ENCODE results near the gene CHID1. TPM values are rescaled to one million over a fixed set of nuclear protein-coding genes. Genes with fewer than 3 reads are reported as not detected.

CHID1 gene
- total and polyA plus RNA-seq, 2 of the 8 experiments (the other 6 are each of a cell fraction or from before 2014, with no cell fraction given) = 81.2 to 88.5 TPM

- TF ChIP-seq CTBP2 (IDR thresholded peaks at IDR 0.05; ENCODE audit: borderline replicate concordance, insufficient read depth, insufficient read length, low read length) = no peak
- peak; percentile 32 for TF ChIP-seq BACH1 (IDR thresholded peaks at IDR 0.05; ENCODE audit: low read length)
- TF ChIP-seq HDAC2 (IDR thresholded peaks at IDR 0.05; ENCODE audit: borderline replicate concordance in 1 of 2, low read depth in 2 of 2, low read length in 2 of 2) = 0 out of 4 replicates have a peak, but pooled peaks of 1 of the 2 experiments have one; percentile 19
- TF ChIP-seq CEBPB (IDR thresholded peaks at IDR 0.05; ENCODE audit: low read depth, low read length) = no peak
- TF ChIP-seq SP1 (IDR thresholded peaks at IDR 0.05; ENCODE audit: low read depth, low read length) = no peak
- peak; percentile 70; the same call in 1 of the 2 replicates for TF ChIP-seq EGR1 (IDR thresholded peaks at IDR 0.05; ENCODE audit: borderline replicate concordance, low read depth, low read length)
- TF ChIP-seq GTF2F1 (IDR thresholded peaks at IDR 0.05; ENCODE audit: borderline replicate concordance, low read depth, low read length) = peak; percentile 62; the same call in 1 of the 2 replicates
- no peak for TF ChIP-seq ATF2 (IDR thresholded peaks at IDR 0.05; ENCODE audit: low read length)
- TF ChIP-seq KDM1A (IDR thresholded peaks at IDR 0.05; ENCODE audit: borderline replicate concordance, low read length) = no peak
- no peak for TF ChIP-seq CBX5 (IDR thresholded peaks at IDR 0.05; ENCODE audit: low read depth, low read length)
- no peak for TF ChIP-seq TCF12 (IDR thresholded peaks at IDR 0.05; ENCODE audit: low read depth, low read length)
- TF ChIP-seq JUND (IDR thresholded peaks at IDR 0.05; ENCODE audit: low read length) = no peak
- no peak for TF ChIP-seq USF2 (IDR thresholded peaks at IDR 0.05; ENCODE audit: low read length)
- TF ChIP-seq TAF7 (optimal IDR thresholded peaks at IDR 0.05; ENCODE audit: borderline replicate concordance, low read depth, low read length) = peak; percentile 86
- no peak for TF ChIP-seq GABPA (IDR thresholded peaks at IDR 0.05; ENCODE audit: borderline replicate concordance, insufficient read depth, low read length)
- TF ChIP-seq CREB1 (IDR thresholded peaks at IDR 0.05) = no peak
- no peak for TF ChIP-seq NANOG (IDR thresholded peaks at IDR 0.05; ENCODE audit: insufficient read depth, low read depth, low read length, poor library complexity, severe bottlenecking)
- no peak for TF ChIP-seq POU5F1 (IDR thresholded peaks at IDR 0.05; ENCODE audit: low read depth, low read length)
- peak in 1 of 2 experiments; percentile 82; a peak in 2 of 3 replicates for TF ChIP-seq POLR2A (IDR thresholded peaks at IDR 0.05; ENCODE audit: control extremely low read depth in 1 of 2, low read depth in 2 of 2, low read length in 2 of 2)
- no peak for TF ChIP-seq CHD1 (IDR thresholded peaks at IDR 0.05; ENCODE audit: low read depth, low read length)
- no peak for TF ChIP-seq E2F6 (IDR thresholded peaks at IDR 0.05)
Observed at GRCh38 chr11:819129-819931, 91.3 kb downstream of the CHID1 start (continued).
